Transverse colon (tissue), 4 donors: ENCODE data around the gene DSG1.

Experiments
- CTCF ChIP-seq, 5 experiments: fragments of 200-600 bp in 3 of 5; fragments of 450-650 bp in 2 of 5; sonication (generic) in 3 of 5; IDR thresholded peaks; 1 replicate in 2 of 5; 2 replicates in 3 of 5; pipeline ENCODE4 v1.5.1; 2016 to 2017; ENCODE audit warnings: antibody characterized with exemption in 5 of 5, inconsistent platforms in 3 of 5, mild to moderate bottlenecking in 2 of 5, moderate library complexity in 1 of 5
- EP300 ChIP-seq: sonication (generic); formaldehyde crosslinking; IDR thresholded peaks from one replicate; pipeline ENCODE4 v1.6.1; 2017; ENCODE audit warnings: antibody characterized with exemption, low read depth
- POLR2A ChIP-seq: fragments of 450-650 bp; IDR thresholded peaks from one replicate; pipeline ENCODE4 v1.6.1; 2016; ENCODE audit warnings: antibody characterized with exemption, mild to moderate bottlenecking, moderate library complexity
- POLR2AphosphoS5 ChIP-seq, 3 donors: sonication (generic); formaldehyde crosslinking; IDR thresholded peaks; one replicate each; pipeline ENCODE4 v1.6.1; 2016; ENCODE audit warnings: antibody characterized with exemption in 3 of 3

GRCh38 chr18:31316974-31317373, 986 bp upstream of the DSG1 start:
- TF ChIP-seq CTCF (IDR thresholded peaks at IDR 0.05) (no peak), POLR2AphosphoS5 (IDR thresholded peaks at IDR 0.05) (no peak), EP300 (no peak), POLR2A (no peak)
